Endothelial cell of umbilical vein (primary cell): ENCODE data around the gene PSG4. TPM values are rescaled to one million over a fixed set of nuclear protein-coding genes. Genes with fewer than 3 reads are reported as not detected.
"Not testable (repeated sequence)": the region's sequence is repeated elsewhere in the genome, so short reads cannot be mapped to it uniquely, and the experiment has no call there.

ENCODE experiments used
- BruUV-seq: library from RNA; stranded (reverse); fragments of 400-500 nt; replicated peaks from 2 replicates; lab custom pipeline; 2021; lab: Mats Ljungman, UMichigan
- CTCF ChIA-PET: fragments of 300-600, 350-600 bp; sonication (Branson Sonifier 250); formaldehyde crosslinking; loops from one replicate; lab custom pipeline; 2021; ENCODE audit warnings: antibody characterized with exemption, inconsistent platforms; lab: Charles Lee
- POLR2A ChIA-PET: fragments of 300-600, 350-600 bp; sonication (Branson Sonifier 250); formaldehyde crosslinking; loops from one replicate; lab custom pipeline; 2021; ENCODE audit warnings: antibody characterized with exemption, inconsistent platforms; lab: Charles Lee
- DNase-seq: peaks from one replicate; pipeline ENCODE4 v3.0.0-alpha.2; 2011; ENCODE audit warnings: low read depth, low spot score
- FAIRE-seq: peaks from 2 replicates; lab custom pipeline; 2011; peaks lifted over from hg19 to GRCh38; lab: Jason Lieb, UNC
- H2AFZ ChIP-seq: 2 replicates; pipeline ENCODE4 v1.6.0; 2012; ENCODE audit warnings: low read depth, low read length, control low read depth, inconsistent platforms
- H3K27ac ChIP-seq: 2 replicates; pipeline ENCODE4 v1.5.1; 2011; ENCODE audit warnings: low read depth, mild to moderate bottlenecking, control low read depth, low read length, moderate library complexity; ENCODE audit not compliant: insufficient read depth
- H3K27me3 ChIP-seq, 2 experiments: 2 replicates each; pipeline versions ENCODE4 v1.6.0 to v1.6.1; 2011; ENCODE audit warnings: low read length in 2 of 2, mixed read lengths in 1 of 2; ENCODE audit not compliant: control insufficient read depth in 2 of 2, insufficient read depth in 2 of 2
- H3K36me3 ChIP-seq, 2 experiments: 2 replicates in 1 of 2; 3 replicates in 1 of 2; pipeline ENCODE4 v1.5.1; 2011; ENCODE audit warnings: low read length in 2 of 2, mild to moderate bottlenecking in 1 of 2, moderate library complexity in 1 of 2; ENCODE audit not compliant: control insufficient read depth in 2 of 2, insufficient read depth in 2 of 2; ENCODE audit errors: extremely low read depth in 1 of 2
- H3K4me1 ChIP-seq: 3 replicates; pipeline ENCODE4 v1.5.1; 2011; ENCODE audit warnings: mild to moderate bottlenecking, low read length; ENCODE audit not compliant: control insufficient read depth, insufficient read depth; ENCODE audit errors: extremely low read depth
- H3K4me2 ChIP-seq: 2 replicates; pipeline ENCODE4 v1.6.1; 2011; ENCODE audit warnings: low read length, control low read depth, mixed read lengths; ENCODE audit not compliant: insufficient read depth
- H3K4me3 ChIP-seq, 3 experiments: fragments of 200-600 bp in 1 of 3; sonication (generic), shearing (Covaris generic) in 1 of 3; replicated peaks in 1 of 3; 2 replicates each; pipeline ENCODE4 v1.5.1; 2011 to 2016; ENCODE audit warnings: control low read depth in 3 of 3, low read length in 3 of 3, mild to moderate bottlenecking in 2 of 3, inconsistent platforms in 1 of 3, low read depth in 1 of 3, moderate library complexity in 1 of 3; ENCODE audit not compliant: insufficient read depth in 1 of 3
- H3K79me2 ChIP-seq: 2 replicates; pipeline ENCODE4 v1.6.0; 2012; ENCODE audit warnings: low read length, inconsistent platforms; ENCODE audit not compliant: control insufficient read depth, insufficient read depth
- H3K9ac ChIP-seq: replicated peaks from 2 replicates; pipeline ENCODE3; 2011; ENCODE audit warnings: low read length, control low read depth; ENCODE audit not compliant: insufficient read depth; ENCODE audit errors: extremely low read depth
- H3K9me1 ChIP-seq: replicated peaks from 3 replicates; pipeline ENCODE4 v1.6.0; 2011; ENCODE audit warnings: mild to moderate bottlenecking, low read length; ENCODE audit not compliant: control insufficient read depth, insufficient read depth; ENCODE audit errors: extremely low read depth
- H3K9me3 ChIP-seq: replicated peaks from 2 replicates; pipeline ENCODE4 v1.5.1; 2012; ENCODE audit warnings: low read length, inconsistent platforms; ENCODE audit not compliant: control insufficient read depth, insufficient read depth
- H4K20me1 ChIP-seq: replicated peaks from 2 replicates; pipeline ENCODE3; 2011; ENCODE audit warnings: mild to moderate bottlenecking, low read length; ENCODE audit not compliant: control insufficient read depth, insufficient read depth; ENCODE audit errors: extremely low read depth
- EZH2 ChIP-seq: IDR thresholded peaks from 2 replicates; pipeline ENCODE4 v1.6.1; 2012; ENCODE audit warnings: borderline replicate concordance, low read depth, mild to moderate bottlenecking, moderate library complexity, low read length, inconsistent platforms; ENCODE audit not compliant: severe bottlenecking
- FOS ChIP-seq: IDR thresholded peaks from 2 replicates; pipeline ENCODE4 v1.6.1; 2011; ENCODE audit warnings: mild to moderate bottlenecking, low read length, moderate library complexity, borderline replicate concordance; ENCODE audit not compliant: insufficient read depth
- GATA2 ChIP-seq: IDR thresholded peaks from 2 replicates; pipeline ENCODE4 v1.7.0; 2011; ENCODE audit warnings: low read depth, mild to moderate bottlenecking, moderate library complexity, mixed read lengths, low read length; ENCODE audit not compliant: insufficient read length, insufficient read depth
- JUN ChIP-seq: IDR thresholded peaks from 2 replicates; pipeline ENCODE4 v1.6.1; 2011; ENCODE audit warnings: borderline replicate concordance, low read depth; ENCODE audit not compliant: insufficient read length, insufficient read depth
- MYC ChIP-seq: IDR thresholded peaks from one replicate; pipeline ENCODE4 v1.6.1; 2011; ENCODE audit warnings: mild to moderate bottlenecking, low read depth, low read length
- POLR2A ChIP-seq: IDR thresholded peaks from 2 replicates; pipeline ENCODE4 v1.6.1; 2012; ENCODE audit warnings: low read depth, mild to moderate bottlenecking, control low read depth, low read length
- POLR2AphosphoS5 ChIP-seq: IDR thresholded peaks from 2 replicates; pipeline ENCODE4 v1.6.1; 2012; ENCODE audit warnings: low read depth, mild to moderate bottlenecking, control low read depth, low read length, moderate library complexity; ENCODE audit not compliant: insufficient read depth
- dilution Hi-C: fragments of 300-500 bp; cut with MboI; formaldehyde crosslinking; loops from one replicate; pipeline ENCODE4 v1.15.0; 2019; ENCODE audit warnings: low sequenced_read_pairs; ENCODE audit not compliant: extremely low pct_ligation_motif_present
- intact Hi-C: fragments of 100-400 bp; cut with micrococcal nuclease; formaldehyde crosslinking; loops from one replicate; pipeline ENCODE4 v1.10.0; 2022
- polyA plus RNA-seq, 4 experiments: library from polyadenylated mRNA; depleted of rRNA in 3 of 4; stranded (reverse) in 3 of 4; unstranded in 1 of 4; fragments of >200 nt; gene quantifications; 2 replicates each; pipeline versions ENCODE4 v1.2.1 to v1.2.3, GENCODE V29; 2011 to 2012; ENCODE audit warnings: missing spikeins in 1 of 4
- total RNA-seq: library from RNA; stranded (reverse); gene quantifications from 2 replicates; pipeline ENCODE4 v1.2.3, GENCODE V29; 2021
- TF ChIP-seq, protein P1 (sequence below), 2 donors: IDR thresholded peaks; 1 replicate in 1 of 2; 2 replicates in 1 of 2; pipeline ENCODE4 v1.5.1; 2011; ENCODE audit warnings: low read length in 2 of 2, mild to moderate bottlenecking in 2 of 2, moderate library complexity in 2 of 2, control low read depth in 1 of 2, inconsistent platforms in 1 of 2, low read depth in 1 of 2; ENCODE audit not compliant: insufficient read depth in 1 of 2; ENCODE audit errors: extremely low read depth in 1 of 2
- TF ChIP-seq, protein P2 (sequence below): IDR thresholded peaks from 2 replicates; pipeline ENCODE4 v1.6.1; 2011; ENCODE audit not compliant: insufficient read depth, insufficient read length

Gene PSG4
- total and polyA plus RNA-seq, 2 donors (not counting 3 experiments of a cell fraction or from before 2014, with no cell fraction given) = 0.29 to 3.6 TPM

DNA sequence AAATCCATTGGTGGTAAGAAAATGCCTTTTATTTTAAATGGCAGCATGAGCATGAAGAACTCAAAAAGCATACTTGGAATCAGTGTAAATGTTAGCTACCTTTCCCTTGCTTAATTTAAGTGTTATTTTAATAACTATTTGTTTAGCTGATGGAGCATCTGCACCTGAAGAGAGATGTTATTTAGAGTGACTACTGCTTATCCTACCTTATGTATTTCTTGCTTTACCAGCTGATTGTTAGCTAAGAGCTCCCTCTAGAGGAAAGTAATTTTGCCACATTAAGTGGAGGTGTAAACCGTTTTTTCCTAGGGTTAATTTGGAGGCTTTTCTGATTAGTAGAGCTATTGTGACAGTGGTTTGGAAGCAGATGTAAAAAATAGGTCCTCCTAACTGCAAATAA, 21.5 kb upstream of the PSG4 start:
- peak; percentile 4 for FAIRE-seq
- BruUV-seq, H3K9ac ChIP-seq, H4K20me1 ChIP-seq, DNase-seq, POLR2A ChIA-PET, H2AFZ ChIP-seq, H3K4me2 ChIP-seq, H3K9me3 ChIP-seq, H3K79me2 ChIP-seq, H3K36me3 ChIP-seq, H3K27me3 ChIP-seq, CTCF ChIA-PET, H3K27ac ChIP-seq, dilution Hi-C loops, intact Hi-C loops, H3K9me1 ChIP-seq, H3K4me1 ChIP-seq, H3K4me3 ChIP-seq: not testable (repeated sequence)

DNA sequence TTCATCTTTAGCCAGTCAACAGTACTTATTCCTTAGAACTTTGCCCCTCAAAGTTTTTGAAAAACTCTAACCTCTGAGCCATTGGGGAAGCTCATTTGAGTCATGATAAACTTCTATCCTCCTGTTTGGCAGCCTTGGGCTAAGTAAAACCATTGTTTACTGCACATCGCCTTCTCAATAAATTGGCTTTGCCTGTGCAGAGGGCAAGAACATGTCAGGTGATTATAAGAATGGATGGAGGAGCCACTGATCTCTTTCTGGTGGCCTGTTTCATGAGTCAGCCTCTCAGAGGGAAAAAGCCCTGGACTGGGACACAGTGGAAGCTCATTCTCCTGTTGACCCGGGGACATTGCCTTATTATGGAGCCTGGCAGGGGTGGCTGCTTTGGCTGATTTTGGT, 19.4 kb upstream of the PSG4 start:
- no peak for DNase-seq
- H3K9ac ChIP-seq = no peak overlapping the region
- no peak overlapping the region for H3K27ac ChIP-seq
- peaks cover 2% of the 10 kb centered on the region for H3K9me3 ChIP-seq
- H3K36me3 ChIP-seq = no peaks in the 10 kb centered on the region
- H3K4me3 ChIP-seq = no peak overlapping the region
- BruUV-seq = no TSS peak
- TF ChIP-seq POLR2AphosphoS5 (no peak), EZH2 (no peak), JUN (no peak), POLR2A (no peak), GATA2 (no peak), FOS (no peak), MYC (no peak)
- TF ChIP-seq, protein P1, sequence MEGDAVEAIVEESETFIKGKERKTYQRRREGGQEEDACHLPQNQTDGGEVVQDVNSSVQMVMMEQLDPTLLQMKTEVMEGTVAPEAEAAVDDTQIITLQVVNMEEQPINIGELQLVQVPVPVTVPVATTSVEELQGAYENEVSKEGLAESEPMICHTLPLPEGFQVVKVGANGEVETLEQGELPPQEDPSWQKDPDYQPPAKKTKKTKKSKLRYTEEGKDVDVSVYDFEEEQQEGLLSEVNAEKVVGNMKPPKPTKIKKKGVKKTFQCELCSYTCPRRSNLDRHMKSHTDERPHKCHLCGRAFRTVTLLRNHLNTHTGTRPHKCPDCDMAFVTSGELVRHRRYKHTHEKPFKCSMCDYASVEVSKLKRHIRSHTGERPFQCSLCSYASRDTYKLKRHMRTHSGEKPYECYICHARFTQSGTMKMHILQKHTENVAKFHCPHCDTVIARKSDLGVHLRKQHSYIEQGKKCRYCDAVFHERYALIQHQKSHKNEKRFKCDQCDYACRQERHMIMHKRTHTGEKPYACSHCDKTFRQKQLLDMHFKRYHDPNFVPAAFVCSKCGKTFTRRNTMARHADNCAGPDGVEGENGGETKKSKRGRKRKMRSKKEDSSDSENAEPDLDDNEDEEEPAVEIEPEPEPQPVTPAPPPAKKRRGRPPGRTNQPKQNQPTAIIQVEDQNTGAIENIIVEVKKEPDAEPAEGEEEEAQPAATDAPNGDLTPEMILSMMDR (IDR thresholded peaks at IDR 0.05; ENCODE audit: extremely low read depth in 1 of 2, insufficient read depth in 1 of 2, low read depth in 1 of 2, low read length in 2 of 2) = no peak
- TF ChIP-seq, protein P2, sequence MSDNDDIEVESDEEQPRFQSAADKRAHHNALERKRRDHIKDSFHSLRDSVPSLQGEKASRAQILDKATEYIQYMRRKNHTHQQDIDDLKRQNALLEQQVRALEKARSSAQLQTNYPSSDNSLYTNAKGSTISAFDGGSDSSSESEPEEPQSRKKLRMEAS = no peak
- POLR2A ChIA-PET = no interaction called here
- CTCF ChIA-PET = interaction anchor here (1.0 kb wide), 1 partner anchor 11 kb away, joined by 3 read pairs; no protein-coding TSS in a partner anchor
- intact Hi-C loops = no loop called here
- no peak overlapping the region for H3K4me2 ChIP-seq
- H3K79me2 ChIP-seq = no peaks in the 10 kb centered on the region
- dilution Hi-C loops = no loop called here
- no peak for FAIRE-seq
- H3K4me1 ChIP-seq = no peaks in the 10 kb centered on the region
- no peaks in the 10 kb centered on the region for H4K20me1 ChIP-seq
- no peaks in the 10 kb centered on the region for H3K27me3 ChIP-seq
- no peak overlapping the region for H2AFZ ChIP-seq
- no peaks in the 10 kb centered on the region for H3K9me1 ChIP-seq
